ENCODE data around the gene SRRM1. TPM values are rescaled to one million over a fixed set of nuclear protein-coding genes. Genes with fewer than 3 reads are reported as not detected.

Gene SRRM1
- total RNA-seq, 6 donors from 2014 or later, result 76.0 to 429 (median 100.0) TPM

GRCh38 chr1:24635195-24635843 is 7.8 kb upstream of the SRRM1 start:
- no peak overlapping the region for H3K4me3 ChIP-seq
- no peak for TF ChIP-seq POLR2AphosphoS5 (IDR thresholded peaks at IDR 0.05)
- peak in 4 of 6 experiments; percentile 31 to 55 (median 50) for TF ChIP-seq CTCF (IDR thresholded peaks at IDR 0.05)
- no peaks in the 10 kb centered on the region for H3K36me3 ChIP-seq
- H3K9me3 ChIP-seq, result no peaks in the 10 kb centered on the region
- peaks cover 0 to 6% (median 0%) of the 10 kb centered on the region in 4 donors for H3K4me1 ChIP-seq
- H3K27me3 ChIP-seq, result no peaks in the 10 kb centered on the region
- no peak overlapping the region for H3K27ac ChIP-seq
- 19 to 20% methylated on average over 4 of the region's 4 CpGs for WGBS, 2 donors
- ATAC-seq (ENCODE audit: low FRiP score in 2 of 2) (peak in 1 of 2 donors; percentile 76), DNase-seq (no peak)

GRCh38 chr1:24636661-24637357 is 6.3 kb upstream of the SRRM1 start:
- Histone ChIP-seq H3K9me3 (no peaks in the 10 kb centered on the region), H3K4me3 (no peak overlapping the region), H3K27me3 (no peaks in the 10 kb centered on the region), H3K36me3 (no peaks in the 10 kb centered on the region), H3K27ac (no peak overlapping the region), H3K4me1 (peaks cover 5 to 20% (median 5%) of the 10 kb centered on the region in 4 donors)
- ATAC-seq (ENCODE audit: low FRiP score in 2 of 2), result no peak
- DNase-seq, result no peak
- 60 to 64% methylated on average over 3 of the region's 3 CpGs for WGBS, 2 donors
- no peak for TF ChIP-seq CTCF (IDR thresholded peaks at IDR 0.05)

GRCh38 chr1:24639094-24639493 is 4.0 kb upstream of the SRRM1 start:
- ATAC-seq (ENCODE audit: low FRiP score in 2 of 2), result no peak
- H3K27me3 ChIP-seq, result no peaks in the 10 kb centered on the region
- H3K27ac ChIP-seq, result no peak overlapping the region

GRCh38 chr1:24639881-24640280 is 3.2 kb upstream of the SRRM1 start:
- H3K36me3 ChIP-seq, result no peaks in the 10 kb centered on the region
- no peak for ATAC-seq (ENCODE audit: low FRiP score in 2 of 2)
- WGBS, 2 donors, result 45 to 55% methylated on average over 4 of the region's 4 CpGs
- TF ChIP-seq EP300 (IDR thresholded peaks at IDR 0.05), result no peak
- TF ChIP-seq POLR2AphosphoS5 (IDR thresholded peaks at IDR 0.05), result no peak
- no peak for TF ChIP-seq POLR2A (IDR thresholded peaks at IDR 0.05)
- no peak for TF ChIP-seq CTCF (IDR thresholded peaks at IDR 0.05)
- peaks cover 15 to 32% (median 17%) of the 10 kb centered on the region in 4 donors for H3K4me1 ChIP-seq
- H3K4me3 ChIP-seq, result no peak overlapping the region
- H3K27me3 ChIP-seq, result no peaks in the 10 kb centered on the region
- DNase-seq, result no peak
- H3K9me3 ChIP-seq, result no peaks in the 10 kb centered on the region
- H3K27ac ChIP-seq, result peak overlapping the region in 1 of 4 donors; percentile 44

More at GRCh38 chr1:24639094-24639493, 4.0 kb upstream of the SRRM1 start:
- no peak for TF ChIP-seq POLR2AphosphoS5 (IDR thresholded peaks at IDR 0.05)
- TF ChIP-seq CTCF (IDR thresholded peaks at IDR 0.05), result no peak
- no peak for TF ChIP-seq POLR2A (IDR thresholded peaks at IDR 0.05)
- no peak for TF ChIP-seq EP300 (IDR thresholded peaks at IDR 0.05)
- H3K36me3 ChIP-seq, result no peaks in the 10 kb centered on the region
- 88 to 100% methylated on average over 2 of the region's 2 CpGs for WGBS, 2 donors
- H3K4me3 ChIP-seq, result no peak overlapping the region
- no peak for DNase-seq
- H3K4me1 ChIP-seq, result peaks cover 7 to 26% (median 10%) of the 10 kb centered on the region in 4 donors
- H3K9me3 ChIP-seq, result no peaks in the 10 kb centered on the region

Measured in upper lobe of left lung (tissue), 6 donors.